GM12878 (cell line): ENCODE measurements around the gene TIMM10B. TPM values are rescaled to one million over a fixed set of nuclear protein-coding genes. Genes with fewer than 3 reads are reported as not detected.

ENCODE experiments used
- ATAC-seq: fragments of 200-7000 bp; cut with Tn5 transposase; 3 replicates; pipeline ENCODE4 v1.9.1; 2020; ENCODE audit warnings: mild to moderate bottlenecking, moderate library complexity
- BruUV-seq: library from RNA; stranded (reverse); fragments of 400-500 nt; replicated peaks from 2 replicates; lab custom pipeline; 2021; lab: Mats Ljungman, UMichigan
- CTCF ChIA-PET: fragments of 300-600 bp; sonication (Branson Sonifier 250); formaldehyde crosslinking; extraction: SDS; loops from one replicate; lab custom pipeline; 2021; ENCODE audit warnings: inconsistent platforms; lab: Yijun Ruan, JAX
- POLR2A ChIA-PET: fragments of 350-600 bp; formaldehyde crosslinking; extraction: SDS; loops from one replicate; lab custom pipeline; 2021; ENCODE audit warnings: inconsistent platforms; lab: Charles Lee
- RAD21 ChIA-PET: fragments of 300-600 bp; sonication (Branson Sonifier 250); formaldehyde crosslinking; loops from one replicate; lab custom pipeline; 2023; ENCODE audit warnings: antibody characterized with exemption; ENCODE audit not compliant: unreplicated experiment; lab: Charles Lee
- SMC1A ChIA-PET: fragments of 300-600 bp; sonication (Branson Sonifier 250); formaldehyde crosslinking; loops from one replicate; lab custom pipeline; 2023; ENCODE audit not compliant: unreplicated experiment, uncharacterized antibody; lab: Charles Lee
- DNase-seq: peaks from one replicate; pipeline ENCODE4 v3.0.0-alpha.2; 2011; ENCODE audit warnings: low read depth, low spot score
- FAIRE-seq: peaks from 3 replicates; lab custom pipeline; 2011; peaks lifted over from hg19 to GRCh38; lab: Jason Lieb, UNC
- H2AFZ ChIP-seq: 2 replicates; pipeline ENCODE4 v1.6.0; 2011; ENCODE audit warnings: low read depth, low read length, control low read depth; ENCODE audit not compliant: control insufficient read depth
- H3K27ac ChIP-seq: 2 replicates; pipeline ENCODE4 v1.5.1; 2011; ENCODE audit warnings: control low read depth; ENCODE audit not compliant: control insufficient read depth, insufficient read depth
- H3K27me3 ChIP-seq, 2 experiments: replicated peaks in 1 of 2; 2 replicates each; pipeline versions ENCODE4 v1.6.0 to v1.6.1; 2011; ENCODE audit warnings: low read length in 1 of 2; ENCODE audit not compliant: control insufficient read depth in 2 of 2, insufficient read depth in 2 of 2
- H3K36me3 ChIP-seq, 2 experiments: 2 replicates each; pipeline ENCODE4 v1.5.1; 2011; ENCODE audit warnings: low read length in 1 of 2; ENCODE audit not compliant: control insufficient read depth in 2 of 2, insufficient read depth in 2 of 2
- H3K4me1 ChIP-seq: 2 replicates; pipeline ENCODE4 v1.6.1; 2011; ENCODE audit warnings: mild to moderate bottlenecking, low read length, moderate library complexity, mixed read lengths; ENCODE audit not compliant: control insufficient read depth, insufficient read depth
- H3K4me2 ChIP-seq: 2 replicates; pipeline ENCODE4 v1.6.0; 2011; ENCODE audit warnings: control low read depth; ENCODE audit not compliant: control insufficient read depth, insufficient read depth
- H3K4me3 ChIP-seq: fragments of 200-600 bp; sonication (generic); 2 replicates; pipeline ENCODE4 v1.5.1; 2016
- H3K79me2 ChIP-seq: 2 replicates; pipeline ENCODE4 v1.6.0; 2011; ENCODE audit warnings: low read length; ENCODE audit not compliant: control insufficient read depth, insufficient read depth
- H3K9ac ChIP-seq: 2 replicates; pipeline ENCODE4 v1.8.0; 2011; ENCODE audit warnings: low read length, control low read depth, mixed read lengths; ENCODE audit not compliant: control insufficient read depth, insufficient read depth
- H3K9me3 ChIP-seq: replicated peaks from 3 replicates; pipeline ENCODE4 v1.5.1; 2011; ENCODE audit warnings: mild to moderate bottlenecking, low read length; ENCODE audit not compliant: control insufficient read depth, insufficient read depth
- H4K20me1 ChIP-seq: 2 replicates; pipeline ENCODE4 v1.6.0; 2011; ENCODE audit not compliant: control insufficient read depth, insufficient read depth
- E2F4 ChIP-seq: IDR thresholded peaks from 2 replicates; pipeline ENCODE4 v1.6.1; 2012; ENCODE audit warnings: low read depth, low read length, improper control_type of control experiment
- HDAC2 ChIP-seq: fragments of 200-600 bp; sonication (generic); IDR thresholded peaks from 2 replicates; pipeline ENCODE4 v1.6.1; 2017
- IKZF2 ChIP-seq, 2 experiments: fragments of 450-650 bp; IDR thresholded peaks; 2 replicates each; pipeline ENCODE4 v1.6.1; 2017; ENCODE audit warnings: mild to moderate bottlenecking in 2 of 2, moderate library complexity in 2 of 2
- MYB ChIP-seq: fragments of 150-350 bp; IDR thresholded peaks from 2 replicates; pipeline ENCODE4 v1.6.1; 2014; ENCODE audit warnings: mild to moderate bottlenecking, low read depth, low read length, borderline replicate concordance
- NFYB ChIP-seq: IDR thresholded peaks from 2 replicates; pipeline ENCODE4 v1.6.1; 2011; ENCODE audit warnings: low read depth, mild to moderate bottlenecking, low read length, improper control_type of control experiment, moderate library complexity; ENCODE audit not compliant: insufficient read depth
- SPI1 ChIP-seq: IDR thresholded peaks from 2 replicates; pipeline ENCODE4 v1.6.1; 2011; ENCODE audit warnings: low read depth, mild to moderate bottlenecking, low read length, moderate library complexity, borderline replicate concordance; ENCODE audit not compliant: insufficient read depth
- TCF7 ChIP-seq: IDR thresholded peaks from 2 replicates; pipeline ENCODE4 v1.6.1; 2014; ENCODE audit warnings: antibody characterized with exemption, borderline replicate concordance
- ZBED1 ChIP-seq: IDR thresholded peaks from 2 replicates; pipeline ENCODE4 v1.6.1; 2016; ENCODE audit warnings: borderline replicate concordance
- ZBTB40 ChIP-seq: fragments of 450-650 bp; IDR thresholded peaks from 2 replicates; pipeline ENCODE4 v1.6.1; 2016; ENCODE audit warnings: mild to moderate bottlenecking, moderate library complexity, borderline replicate concordance
- ZNF384 ChIP-seq: IDR thresholded peaks from 2 replicates; pipeline ENCODE4 v1.6.1; 2012; ENCODE audit warnings: low read depth, mild to moderate bottlenecking, low read length, improper control_type of control experiment, borderline replicate concordance
- WGBS: methylation state at CpG from one replicate; pipeline ENCODE4 v1.1.6; 2016; ENCODE audit warnings: low lambda C conversion rate; ENCODE audit not compliant: insufficient replicate concordance, insufficient coverage; ENCODE audit errors: missing lambda C conversion rate; 5-methylcytosine and 5-hydroxymethylcytosine counted together
- in situ Hi-C: fragments of 300-500 bp; cut with MboI; formaldehyde crosslinking; loops from 9 replicates; pipeline ENCODE4 v1.14.3; 2018; ENCODE audit warnings: mixed read lengths
- intact Hi-C: fragments of 100-400 bp; cut with micrococcal nuclease; formaldehyde crosslinking; loops from one replicate; pipeline ENCODE4 v1.14.2; 2022; ENCODE audit not compliant: unreplicated experiment
- polyA plus RNA-seq, 11 experiments: library from polyadenylated mRNA; depleted of rRNA in 4 of 11; unstranded in 6 of 11; stranded (reverse) in 5 of 11; fragments of >200 nt; fragmentation: Nextera tagmentation in 4 of 11; fragmentation: Illumina TruSeq in 1 of 11; extraction: Ambion mirVana in 4 of 11; extraction: Trizol in 1 of 11; gene quantifications; 1 replicate in 1 of 11; 2 replicates in 10 of 11; pipeline versions ENCODE4 v1.2.1 to v1.2.3, GENCODE V29; 2011 to 2016; ENCODE audit warnings: inconsistent platforms in 2 of 11, missing spikeins in 2 of 11, low read depth in 1 of 11
- total RNA-seq, 4 experiments: library from RNA; depleted of rRNA in 3 of 4; stranded (reverse); fragments of >200 nt in 3 of 4; fragmentation: Illumina TruSeq in 1 of 4; extraction: Trizol in 1 of 4; gene quantifications; 2 replicates each; pipeline versions ENCODE4 v1.2.1 to v1.2.3, GENCODE V29; 2013 to 2021

The TIMM10B gene
- total and polyA plus RNA-seq, 10 of the 15 experiments (the other 5 are each of a cell fraction or from before 2014, with no cell fraction given): 30.3 to 126 (median 53.1) TPM

- no TSS peak for BruUV-seq
- DNase-seq (no peak), ATAC-seq (no peak), FAIRE-seq (no peak)
- SMC1A ChIA-PET: interaction anchor here (0.7 to 12.8 kb wide), 4 partner anchors 15 to 1252 kb away, joined by 3 to 293 read pairs (median 4); no protein-coding TSS in a partner anchor
- Histone ChIP-seq H3K27me3 (no peaks in the 10 kb centered on the region), H4K20me1 (no peaks in the 10 kb centered on the region), H3K4me1 (peaks cover 4% of the 10 kb centered on the region; the same call in 1 of the 2 replicates), H3K27ac (no peak overlapping the region), H3K4me3 (no peak overlapping the region), H3K9me3 (no peaks in the 10 kb centered on the region), H3K9ac (no peak overlapping the region), H3K79me2 (no peaks in the 10 kb centered on the region), H3K36me3 (no peaks in the 10 kb centered on the region), H2AFZ (no peak overlapping the region), H3K4me2 (no peak overlapping the region)
- RAD21 ChIA-PET: interaction anchor here (1.4 to 14.2 kb wide), 2 partner anchors 63 to 263 kb away, joined by 4 to 305 read pairs; no protein-coding TSS in a partner anchor
- no peak for TF ChIP-seq NFYB
- TF ChIP-seq ZNF384: no peak
- no peak for TF ChIP-seq TCF7
- no peak for TF ChIP-seq MYB
- TF ChIP-seq HDAC2: no peak
- TF ChIP-seq E2F4: no peak
- TF ChIP-seq IKZF2 (IDR thresholded peaks at IDR 0.05): no peak
- no peak for TF ChIP-seq ZBTB40
- no peak for TF ChIP-seq SPI1
- TF ChIP-seq ZBED1: no peak
- intact Hi-C loops (no loop called here), in situ Hi-C loops (loop anchor here (5.0 kb wide), 1 partner anchor 60 kb away; no protein-coding TSS in a partner anchor)
- 51% methylated on average over 4 of the region's 4 CpGs for WGBS
- CTCF ChIA-PET: interaction anchor here (0.9 to 17.4 kb wide), 6 partner anchors 13 to 79 kb away, joined by 3 to 560 read pairs (median 16); no protein-coding TSS in a partner anchor
- POLR2A ChIA-PET: interaction anchor here (1.9 kb wide), 1 partner anchor 64 kb away, joined by 7 read pairs; no protein-coding TSS in a partner anchor
Measured at GRCh38 chr11:6442441-6442840, 38.9 kb upstream of the TIMM10B start.
